Loucy (cell line): ENCODE measurements around the gene RND1.
"Not testable (repeated sequence)": the region's sequence is repeated elsewhere in the genome, so short reads cannot be mapped to it uniquely, and the experiment has no call there.

ENCODE experiments used
- H2AFZ ChIP-seq: fragments of 200-600 bp; sonication (generic); 2 replicates; pipeline ENCODE4 v1.6.0; 2016; ENCODE audit warnings: antibody characterized with exemption, mild to moderate bottlenecking, low read length, moderate library complexity
- H3F3A ChIP-seq: fragments of 200-600 bp; 2 replicates; pipeline ENCODE4 v1.6.0; 2016; ENCODE audit warnings: antibody characterized with exemption, low read depth, mild to moderate bottlenecking
- H3K27me3 ChIP-seq: fragments of 200-600 bp; sonication (generic); 2 replicates; pipeline ENCODE4 v1.6.1; 2014; ENCODE audit warnings: low read length, mild to moderate bottlenecking; ENCODE audit not compliant: insufficient read depth, poor library complexity, severe bottlenecking
- H3K36me3 ChIP-seq: fragments of 200-600 bp; sonication (generic); 2 replicates; pipeline ENCODE4 v1.6.1; 2016; ENCODE audit warnings: low read length; ENCODE audit not compliant: insufficient read depth
- H3K4me1 ChIP-seq: fragments of 200-600 bp; sonication (generic); 2 replicates; pipeline ENCODE4 v1.5.1; 2014; ENCODE audit warnings: low read length, mild to moderate bottlenecking; ENCODE audit not compliant: insufficient read depth, poor library complexity, severe bottlenecking
- H3K4me2 ChIP-seq: fragments of 200-600 bp; sonication (generic); 2 replicates; pipeline ENCODE4 v1.6.0; 2014; ENCODE audit warnings: antibody characterized with exemption, low read length, low read depth, mild to moderate bottlenecking; ENCODE audit not compliant: poor library complexity, severe bottlenecking
- H3K4me3 ChIP-seq: fragments of 200-600 bp; sonication (generic); 2 replicates; pipeline ENCODE4 v1.5.1; 2014; ENCODE audit warnings: low read length, mild to moderate bottlenecking, mixed read lengths; ENCODE audit not compliant: poor library complexity, severe bottlenecking
- H3K79me2 ChIP-seq: fragments of 200-600 bp; sonication (generic); 2 replicates; pipeline ENCODE4 v1.6.1; 2014; ENCODE audit warnings: low read length; ENCODE audit not compliant: insufficient read depth
- H3K9ac ChIP-seq: fragments of 200-600 bp; sonication (generic); 2 replicates; pipeline ENCODE4 v1.6.0; 2014; ENCODE audit warnings: mild to moderate bottlenecking, low read depth, low read length, moderate library complexity; ENCODE audit not compliant: poor library complexity, severe bottlenecking
- H3K9me2 ChIP-seq: fragments of 200-600 bp; sonication (generic); replicated peaks from 2 replicates; pipeline ENCODE4 v1.6.1; 2016; ENCODE audit warnings: low read depth, low read length, mixed read lengths
- H3K9me3 ChIP-seq: fragments of 200-600 bp; sonication (generic); 2 replicates; pipeline ENCODE4 v1.6.1; 2014; ENCODE audit warnings: mild to moderate bottlenecking, antibody characterized with exemption, low read length, low read depth; ENCODE audit not compliant: insufficient read depth
- H4K20me1 ChIP-seq: fragments of 200-600 bp; sonication (generic); 2 replicates; pipeline ENCODE4 v1.6.0; 2014; ENCODE audit warnings: antibody characterized with exemption, low read length, mild to moderate bottlenecking; ENCODE audit not compliant: insufficient read depth, poor library complexity, severe bottlenecking
- CTCF ChIP-seq: fragments of 200-600 bp; sonication (generic); conservative IDR thresholded peaks from 2 replicates; pipeline ENCODE4 v1.5.1; 2014; ENCODE audit warnings: mild to moderate bottlenecking, antibody characterized with exemption, low read length
- EZH2phosphoT487 ChIP-seq: fragments of 200-600 bp; IDR thresholded peaks from 2 replicates; pipeline ENCODE4 v1.6.1; 2018; ENCODE audit warnings: antibody characterized with exemption, mild to moderate bottlenecking, moderate library complexity, borderline replicate concordance

Gene RND1

GRCh38 chr12:48863291-48863690 is 2.4 kb downstream of the RND1 start:
- H3K4me1 ChIP-seq, result peaks cover 11% of the 10 kb centered on the region
- no peak overlapping the region for H3K4me2 ChIP-seq
- H3K9me3 ChIP-seq, result no peaks in the 10 kb centered on the region
- no peak for TF ChIP-seq EZH2phosphoT487
- no peak overlapping the region for H3K9ac ChIP-seq
- no peaks in the 10 kb centered on the region for H3K27me3 ChIP-seq
- no peak overlapping the region for H2AFZ ChIP-seq
- H3K79me2 ChIP-seq, result no peaks in the 10 kb centered on the region
- no peaks in the 10 kb centered on the region for H3K36me3 ChIP-seq
- no peaks in the 10 kb centered on the region for H3K9me2 ChIP-seq
- no peaks in the 10 kb centered on the region for H4K20me1 ChIP-seq
- no peaks in the 10 kb centered on the region for H3F3A ChIP-seq
- no peak overlapping the region for H3K4me3 ChIP-seq

GRCh38 chr12:48862760-48863159 is 2.9 kb downstream of the RND1 start:
- H3F3A ChIP-seq, result no peaks in the 10 kb centered on the region
- no peak overlapping the region for H3K4me3 ChIP-seq
- no peak overlapping the region for H3K4me2 ChIP-seq
- no peaks in the 10 kb centered on the region for H3K79me2 ChIP-seq
- no peak overlapping the region for H3K9ac ChIP-seq
- H3K36me3 ChIP-seq, result no peaks in the 10 kb centered on the region
- no peak overlapping the region for H2AFZ ChIP-seq
- H3K27me3 ChIP-seq, result no peaks in the 10 kb centered on the region
- no peaks in the 10 kb centered on the region for H4K20me1 ChIP-seq
- no peaks in the 10 kb centered on the region for H3K9me3 ChIP-seq
- no peaks in the 10 kb centered on the region for H3K9me2 ChIP-seq
- H3K4me1 ChIP-seq, result peaks cover 11% of the 10 kb centered on the region
- TF ChIP-seq CTCF (no peak), EZH2phosphoT487 (no peak)

GRCh38 chr12:48861111-48861510 is 4.6 kb downstream of the RND1 start:
- no peak for TF ChIP-seq EZH2phosphoT487
- no peak for TF ChIP-seq CTCF
- no peak overlapping the region for H3K9ac ChIP-seq
- no peak overlapping the region for H3K4me2 ChIP-seq
- no peak overlapping the region for H2AFZ ChIP-seq
- H3K4me3 ChIP-seq, result no peak overlapping the region
- no peaks in the 10 kb centered on the region for H3F3A ChIP-seq
- H3K36me3 ChIP-seq, result no peaks in the 10 kb centered on the region
- H3K9me3 ChIP-seq, result no peaks in the 10 kb centered on the region
- H3K27me3 ChIP-seq, result no peaks in the 10 kb centered on the region
- H3K79me2 ChIP-seq, result no peaks in the 10 kb centered on the region
- peaks cover 10% of the 10 kb centered on the region for H3K4me1 ChIP-seq
- no peaks in the 10 kb centered on the region for H4K20me1 ChIP-seq
- H3K9me2 ChIP-seq, result no peaks in the 10 kb centered on the region

- H3K4me3 ChIP-seq, H3K9me2 ChIP-seq, H3K36me3 ChIP-seq, H2AFZ ChIP-seq, H3K4me2 ChIP-seq, H3F3A ChIP-seq, H3K79me2 ChIP-seq, H3K9me3 ChIP-seq, H4K20me1 ChIP-seq, H3K9ac ChIP-seq, H3K4me1 ChIP-seq, H3K27me3 ChIP-seq: not testable (repeated sequence)
Measured at GRCh38 chr12:48860236-48860635, 5.4 kb downstream of the RND1 start.
